GM10248 (cell line): ENCODE data around the gene KCNIP3.

Experiments used
- CTCF ChIA-PET: fragments of 300-600 bp; sonication (Branson Sonifier 250); formaldehyde crosslinking; extraction: SDS; loops from one replicate; lab custom pipeline; 2021; ENCODE audit warnings: antibody characterized with exemption; lab: Yijun Ruan, JAX
- POLR2A ChIA-PET: fragments of 350-650 bp; sonication (Branson Sonifier 250); formaldehyde crosslinking; extraction: SDS; loops from one replicate; lab custom pipeline; 2020; ENCODE audit warnings: antibody characterized with exemption; lab: Yijun Ruan, JAX
- DNase-seq: peaks from one replicate; pipeline ENCODE4 v3.0.0; 2012; ENCODE audit errors: extremely low spot score
- TF ChIP-seq, protein P1 (sequence below): IDR thresholded peaks from 2 replicates; pipeline ENCODE4 v1.5.1; 2012; ENCODE audit warnings: mild to moderate bottlenecking, low read depth; ENCODE audit errors: extremely low read depth, missing control alignments, control extremely low read depth

Gene KCNIP3

DNA sequence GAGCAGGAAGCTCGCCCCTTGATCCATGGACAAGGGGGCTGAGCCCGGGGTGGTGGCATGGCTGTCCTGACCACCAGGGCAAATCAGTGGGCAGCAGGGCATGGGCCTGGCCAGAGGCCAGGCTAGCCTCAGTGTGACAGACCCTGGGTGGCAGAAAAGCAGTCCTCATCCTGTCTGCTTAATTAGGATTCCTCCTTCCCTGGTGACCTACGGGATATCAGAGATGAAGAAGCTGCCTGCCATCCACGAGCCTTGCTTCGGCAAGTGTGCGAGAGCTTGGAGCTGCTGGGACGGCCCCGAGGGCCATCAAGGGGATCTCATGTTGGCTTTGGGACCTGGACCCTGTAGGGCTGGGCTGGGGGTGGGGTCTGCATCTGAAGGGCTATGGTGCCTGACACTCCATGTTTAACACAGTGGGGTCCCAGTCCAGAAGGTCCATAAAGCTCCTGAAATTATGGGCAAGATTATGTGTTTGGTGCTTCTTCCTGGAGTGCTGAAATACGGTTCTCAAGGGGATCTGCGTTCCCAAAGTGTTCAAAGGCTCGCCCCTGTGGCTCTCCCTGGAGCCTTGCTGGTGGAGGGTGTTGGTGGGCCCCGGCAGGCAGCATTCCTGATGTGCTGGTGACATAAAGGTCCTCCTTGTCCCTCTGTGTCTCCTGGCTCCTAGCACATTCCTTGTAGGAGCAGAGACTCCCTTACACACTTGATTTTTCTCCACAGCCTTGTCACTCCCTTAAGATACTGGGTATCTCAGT, 52.6 kb downstream of the KCNIP3 start:
- TF ChIP-seq, protein P1, sequence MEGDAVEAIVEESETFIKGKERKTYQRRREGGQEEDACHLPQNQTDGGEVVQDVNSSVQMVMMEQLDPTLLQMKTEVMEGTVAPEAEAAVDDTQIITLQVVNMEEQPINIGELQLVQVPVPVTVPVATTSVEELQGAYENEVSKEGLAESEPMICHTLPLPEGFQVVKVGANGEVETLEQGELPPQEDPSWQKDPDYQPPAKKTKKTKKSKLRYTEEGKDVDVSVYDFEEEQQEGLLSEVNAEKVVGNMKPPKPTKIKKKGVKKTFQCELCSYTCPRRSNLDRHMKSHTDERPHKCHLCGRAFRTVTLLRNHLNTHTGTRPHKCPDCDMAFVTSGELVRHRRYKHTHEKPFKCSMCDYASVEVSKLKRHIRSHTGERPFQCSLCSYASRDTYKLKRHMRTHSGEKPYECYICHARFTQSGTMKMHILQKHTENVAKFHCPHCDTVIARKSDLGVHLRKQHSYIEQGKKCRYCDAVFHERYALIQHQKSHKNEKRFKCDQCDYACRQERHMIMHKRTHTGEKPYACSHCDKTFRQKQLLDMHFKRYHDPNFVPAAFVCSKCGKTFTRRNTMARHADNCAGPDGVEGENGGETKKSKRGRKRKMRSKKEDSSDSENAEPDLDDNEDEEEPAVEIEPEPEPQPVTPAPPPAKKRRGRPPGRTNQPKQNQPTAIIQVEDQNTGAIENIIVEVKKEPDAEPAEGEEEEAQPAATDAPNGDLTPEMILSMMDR, result no peak
- ChIA-PET CTCF (no interaction called here), POLR2A (no interaction called here)
- DNase-seq, result no peak

DNA sequence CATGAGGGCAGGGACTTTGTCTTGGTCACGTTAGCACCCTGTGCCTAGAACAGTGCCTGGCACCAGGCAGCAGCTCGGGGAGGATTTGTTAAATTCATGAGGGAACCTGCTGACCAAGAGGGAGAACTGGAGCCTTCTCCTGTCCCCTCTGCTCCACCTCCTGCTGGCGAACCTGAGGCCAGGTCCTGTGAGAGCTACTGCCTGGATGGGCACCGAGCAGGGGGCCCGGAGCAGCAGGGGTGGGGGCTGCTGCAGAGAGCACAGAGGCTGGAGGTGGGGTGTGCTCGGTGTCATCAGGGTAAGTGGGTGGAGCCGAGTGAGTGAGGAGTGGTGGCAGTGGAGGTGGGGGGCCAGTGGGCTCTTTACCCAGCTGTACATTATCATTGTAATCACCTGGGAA, 53.2 kb downstream of the KCNIP3 start:
- ChIA-PET CTCF (no interaction called here), POLR2A (no interaction called here)
- TF ChIP-seq, protein P1, result no peak
- no peak for DNase-seq

DNA sequence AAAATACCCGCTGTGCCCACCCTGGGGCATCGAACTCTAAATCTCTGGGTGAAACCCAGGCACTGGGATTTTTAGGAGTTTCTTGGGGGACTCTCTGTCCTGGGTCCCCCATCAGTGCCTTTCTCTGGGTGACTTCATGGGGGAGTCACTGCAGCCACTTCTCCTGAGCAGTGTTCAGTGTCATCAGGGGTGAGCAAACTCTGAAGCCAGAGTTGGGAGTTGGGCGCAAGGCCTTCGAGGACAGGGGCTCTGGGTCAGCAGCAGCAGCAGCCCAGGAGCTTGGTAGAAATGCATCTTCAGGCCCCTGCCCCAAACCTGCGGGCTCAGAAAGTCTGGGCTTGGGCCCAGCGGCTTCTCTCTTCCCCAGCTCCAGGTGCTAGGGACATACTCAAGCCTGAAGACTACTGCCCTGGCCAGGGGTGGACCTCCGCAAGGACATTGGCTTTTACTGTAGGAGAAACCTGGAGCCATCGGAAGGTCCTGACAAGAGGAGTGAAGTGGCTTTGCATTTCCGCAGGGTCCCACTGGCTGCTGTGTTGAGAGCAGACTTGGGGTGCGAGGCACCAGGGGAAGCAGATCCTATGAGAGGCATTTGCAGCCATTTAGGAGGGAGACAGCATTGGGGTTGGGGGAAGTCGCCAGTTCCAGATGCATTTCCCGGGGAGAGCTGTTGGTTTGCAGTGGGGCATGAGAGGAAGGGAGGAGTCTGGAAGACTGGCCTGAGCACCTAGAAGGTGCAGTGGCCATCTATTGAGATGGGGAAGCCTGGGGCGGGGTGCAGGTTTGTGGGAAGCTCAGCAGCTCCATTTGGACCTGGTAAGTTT, 53.8 kb downstream of the KCNIP3 start:
- POLR2A ChIA-PET, result no interaction called here
- DNase-seq, result no peak
- CTCF ChIA-PET, result no interaction called here
- TF ChIP-seq, protein P1, result no peak

DNA sequence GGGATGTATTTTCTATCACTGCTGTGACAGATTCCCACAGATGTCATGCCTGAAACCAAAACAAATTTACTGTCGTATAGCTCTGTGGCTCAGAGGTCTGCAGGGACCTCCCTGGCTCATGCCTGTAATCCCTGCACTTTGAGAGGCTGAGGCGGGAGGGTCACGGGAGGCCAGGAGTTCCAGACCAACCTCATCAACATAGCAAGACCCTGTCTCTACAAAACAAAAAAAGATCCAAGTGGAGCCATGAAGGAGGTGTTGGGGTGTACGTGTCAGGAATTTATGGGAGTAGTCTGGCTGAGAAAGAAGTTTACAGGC, 54.4 kb downstream of the KCNIP3 start:
- ChIA-PET POLR2A (no interaction called here), CTCF (no interaction called here)
- no peak for DNase-seq
- TF ChIP-seq, protein P1, result no peak

DNA sequence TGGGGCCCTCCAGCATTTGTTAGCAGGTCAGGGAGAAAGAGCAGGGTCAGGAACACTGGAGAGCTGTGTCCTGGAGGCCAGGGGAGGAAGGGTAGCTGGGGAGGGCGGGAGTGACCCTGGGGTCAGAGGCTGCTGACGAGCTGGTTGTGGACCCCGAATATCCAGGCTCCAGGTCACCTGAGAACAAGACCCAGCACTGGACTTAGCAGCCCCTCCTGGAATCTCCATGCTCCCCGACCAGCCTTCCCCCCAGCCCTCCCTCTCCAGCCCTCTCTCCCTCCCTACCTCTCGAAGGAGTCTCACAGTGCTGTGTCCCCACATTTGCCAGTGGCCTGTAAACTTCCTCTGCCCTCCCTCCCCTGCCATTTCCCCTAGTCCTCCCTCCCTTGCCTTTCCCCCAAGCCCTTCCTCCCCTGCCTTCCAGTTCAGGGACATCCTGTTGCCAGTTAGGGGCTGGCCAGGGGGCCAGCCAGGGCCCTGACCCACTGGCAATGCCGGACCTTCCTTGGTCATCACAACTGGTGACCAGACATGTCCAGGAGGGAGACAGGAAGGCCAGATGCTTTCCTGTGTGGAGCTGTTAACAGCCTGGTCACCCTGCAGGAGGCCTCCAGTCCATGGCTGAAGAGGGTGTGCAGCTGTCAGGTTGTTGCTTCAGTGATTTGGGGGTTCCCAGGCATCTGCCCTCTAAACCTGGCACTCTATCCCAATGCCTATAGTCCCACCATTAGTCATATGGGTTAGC, 55.3 kb downstream of the KCNIP3 start:
- POLR2A ChIA-PET, result no interaction called here
- TF ChIP-seq, protein P1, result no peak
- no peak for DNase-seq
- CTCF ChIA-PET, result no interaction called here

DNA sequence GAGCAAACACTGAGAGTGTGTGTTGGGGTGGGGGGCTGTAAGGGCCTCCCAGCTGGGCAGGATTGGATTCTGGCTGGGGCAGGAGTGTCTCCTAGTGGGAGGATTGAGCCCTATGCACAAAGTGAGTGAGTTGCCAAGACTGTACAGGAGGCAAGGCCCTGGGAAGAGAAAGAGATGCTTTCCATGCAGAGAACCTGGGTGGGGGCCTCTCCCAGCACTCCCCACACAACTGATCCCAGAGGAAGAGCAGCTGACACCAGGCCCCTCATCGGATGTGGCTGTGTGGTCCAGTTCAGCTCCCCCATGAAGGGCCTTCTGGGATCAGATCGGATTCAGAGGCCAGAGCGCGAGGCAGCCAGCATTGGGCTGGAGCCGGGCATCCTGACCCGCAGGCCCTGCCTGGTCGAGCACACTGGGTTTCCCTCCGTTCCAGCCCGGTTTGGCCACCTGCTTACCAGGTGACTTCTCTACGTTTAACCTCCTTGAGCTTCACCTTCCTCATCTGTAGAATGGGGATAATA, 56.0 kb downstream of the KCNIP3 start:
- ChIA-PET POLR2A (no interaction called here), CTCF (no interaction called here)
- no peak for DNase-seq
- TF ChIP-seq, protein P1, result no peak
